Measurements from ENCODE around the gene ERBIN.
"Not testable (repeated sequence)": the region's sequence is repeated elsewhere in the genome, so short reads cannot be mapped to it uniquely, and the experiment has no call there.

DNA sequence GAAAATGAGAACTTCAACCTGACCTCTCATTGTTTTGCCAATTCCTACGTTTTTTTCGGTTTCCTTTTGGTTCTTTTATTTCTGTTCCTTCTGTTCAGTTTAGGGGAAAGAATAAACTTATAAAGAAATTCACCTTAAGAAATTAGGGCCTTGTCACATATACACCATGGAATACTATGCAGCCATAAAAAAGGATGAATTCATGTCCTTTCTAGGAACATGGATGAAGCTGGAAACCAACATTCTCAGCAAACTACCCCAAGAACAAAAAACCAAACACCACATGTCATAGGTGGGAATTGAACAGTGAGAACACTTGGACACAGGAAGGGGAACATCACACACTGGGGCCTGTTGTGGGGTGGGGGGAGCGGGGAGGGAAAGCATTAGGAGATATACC lies 46.5 kb downstream of the ERBIN start:
- not testable (repeated sequence) for TF ChIP-seq ZNF326 (CRISPR knock-in tag; IDR thresholded peaks at IDR 0.05; ENCODE audit: borderline replicate concordance); KAT2B (IDR thresholded peaks at IDR 0.05; ENCODE audit: borderline replicate concordance, low read depth, low read length)

All from HepG2 (cell line).